NCI-H2196 treated with DMSO at 0.1 percent for 48 hours (cell line): Measurements from ENCODE around the gene SLC17A7.
"Not testable (repeated sequence)": the region's sequence is repeated elsewhere in the genome, so short reads cannot be mapped to it uniquely, and the experiment has no call there.

ENCODE experiments used
- DNase-seq: peaks from one replicate; lab custom pipeline; 2025; ENCODE audit not compliant: unreplicated experiment; lab: John Stamatoyannopoulos, UW

Gene SLC17A7

GRCh38 chr19:49445997-49446396, 4.7 kb upstream of the SLC17A7 start:
- no peak for DNase-seq

- not testable (repeated sequence) for DNase-seq
These were observed 2.9 kb upstream of the SLC17A7 start for GRCh38 chr19:49444100-49444700.

DNA sequence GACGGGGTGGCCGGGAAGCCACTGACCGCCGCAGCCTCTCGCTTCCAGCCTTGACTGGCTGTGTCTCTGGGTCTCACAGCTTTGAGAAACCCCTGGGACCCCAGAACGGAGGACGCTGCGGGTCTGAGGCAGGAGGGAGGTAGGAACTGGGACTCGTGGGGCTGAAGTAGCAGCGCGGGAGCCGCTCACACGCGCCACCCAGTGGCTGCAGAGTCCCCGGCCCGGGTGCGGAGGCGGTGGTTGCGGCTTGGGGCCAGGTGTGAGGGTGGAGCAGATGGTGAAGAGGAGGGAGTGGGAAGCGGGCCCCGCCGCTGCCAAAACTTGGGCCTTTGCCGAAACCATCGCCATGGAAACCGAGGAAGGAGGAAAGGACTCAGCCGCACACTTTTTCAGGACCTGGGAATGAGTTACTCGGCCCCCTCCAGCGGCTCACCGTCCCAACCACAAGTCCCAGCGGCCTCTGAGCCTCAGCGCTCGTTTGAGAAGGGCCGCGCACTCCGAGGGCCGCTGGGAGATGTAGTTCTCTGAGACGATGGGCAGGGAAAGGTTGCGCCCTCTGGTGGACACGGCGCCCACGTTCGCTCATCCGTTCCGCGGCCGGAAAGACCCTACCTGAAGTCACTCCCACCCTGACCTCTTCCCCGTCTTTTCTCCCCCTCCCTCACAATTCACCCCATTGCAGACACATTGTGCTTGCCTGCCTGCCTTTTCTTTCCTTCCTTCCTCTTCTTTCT, 2.2 kb upstream of the SLC17A7 start:
- DNase-seq, result peak; percentile 96

- peak; percentile 86 for DNase-seq
These were observed 1.5 kb upstream of the SLC17A7 start for GRCh38 chr19:49442771-49443365.

DNA sequence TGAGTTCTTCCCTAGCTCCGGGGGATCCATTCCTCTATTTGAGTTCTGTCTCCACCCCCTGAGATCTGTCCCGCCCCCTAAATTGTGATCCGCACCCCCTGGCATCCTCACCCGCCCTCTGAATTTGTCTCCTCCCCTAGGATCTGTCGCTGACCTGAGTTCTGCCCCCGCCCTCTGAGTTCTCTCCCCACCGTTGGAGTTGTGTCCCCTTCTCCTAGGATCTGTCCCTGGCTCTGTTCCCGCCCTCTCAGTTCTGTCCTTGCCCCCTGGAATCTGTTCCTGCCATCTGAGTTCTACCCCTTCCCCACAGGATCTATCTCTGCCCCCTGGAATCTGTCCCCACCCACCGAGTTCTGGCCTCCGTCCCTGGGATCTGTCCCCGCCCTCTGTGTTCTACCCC, 1.0 kb upstream of the SLC17A7 start:
- DNase-seq, result peak; percentile 55

- no peak for DNase-seq
These were observed 628 bp upstream of the SLC17A7 start for GRCh38 chr19:49441960-49442350.

- DNase-seq, result no peak
These were observed 703 bp downstream of the SLC17A7 start for GRCh38 chr19:49440439-49441209.

- DNase-seq, result no peak
These were observed 1.5 kb downstream of the SLC17A7 start for GRCh38 chr19:49439836-49440235.

- no peak for DNase-seq
These were observed 3.1 kb downstream of the SLC17A7 start for GRCh38 chr19:49438261-49438660.

DNA sequence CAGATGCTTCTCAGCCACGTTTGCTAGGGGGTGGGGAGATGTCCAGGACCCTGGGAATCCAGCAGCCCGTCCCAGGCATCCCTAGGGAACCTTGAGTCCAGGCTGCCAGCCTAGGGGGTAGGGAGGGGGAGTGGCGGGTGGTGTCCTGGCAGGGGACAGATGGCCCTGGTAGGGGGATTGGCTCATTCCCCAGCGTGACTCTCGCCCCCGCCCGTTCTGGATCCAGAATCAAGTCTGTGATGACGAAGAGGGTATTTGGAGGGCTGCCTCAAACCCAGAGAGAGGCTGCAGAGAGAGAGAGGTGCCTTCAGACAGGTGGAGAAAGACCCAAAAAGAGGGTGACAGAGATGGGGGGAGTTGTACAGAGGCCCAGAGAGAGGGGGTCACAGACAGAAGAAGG, 4.1 kb downstream of the SLC17A7 start:
- DNase-seq, result no peak

DNA sequence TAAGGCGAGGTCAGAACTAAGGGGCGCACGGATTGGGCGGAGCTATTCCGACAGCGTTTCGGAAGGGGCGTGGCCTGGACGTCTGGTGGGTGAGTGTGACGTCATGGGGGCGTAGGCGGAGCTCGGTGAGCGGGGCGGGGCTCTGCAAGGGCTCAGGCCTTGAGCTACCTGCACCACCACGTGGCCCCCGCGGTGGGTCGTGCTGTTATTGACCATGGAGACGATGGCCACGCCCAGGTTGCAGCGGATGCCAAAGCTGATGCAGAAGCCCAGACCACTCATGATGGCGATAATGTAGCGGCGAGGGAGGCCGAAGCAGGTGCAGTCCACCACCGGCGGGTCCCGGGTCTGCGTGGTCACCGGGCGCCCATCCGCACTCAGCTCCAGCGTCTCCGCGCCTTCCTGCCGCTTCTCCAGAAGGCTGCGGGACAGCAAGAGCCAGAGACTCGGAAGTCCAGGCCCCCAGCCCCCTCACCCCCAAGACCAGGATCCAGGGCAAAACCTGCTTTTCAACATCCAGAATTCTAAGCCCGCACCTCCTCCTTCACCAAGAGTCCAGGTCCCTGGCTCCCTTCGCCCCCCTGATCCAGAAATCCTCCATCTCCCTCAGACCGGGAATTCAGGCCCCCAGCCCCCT, 4.8 kb downstream of the SLC17A7 start:
- no peak for DNase-seq

- DNase-seq, result no peak
These were observed 5.7 kb downstream of the SLC17A7 start for GRCh38 chr19:49435670-49436069.

DNA sequence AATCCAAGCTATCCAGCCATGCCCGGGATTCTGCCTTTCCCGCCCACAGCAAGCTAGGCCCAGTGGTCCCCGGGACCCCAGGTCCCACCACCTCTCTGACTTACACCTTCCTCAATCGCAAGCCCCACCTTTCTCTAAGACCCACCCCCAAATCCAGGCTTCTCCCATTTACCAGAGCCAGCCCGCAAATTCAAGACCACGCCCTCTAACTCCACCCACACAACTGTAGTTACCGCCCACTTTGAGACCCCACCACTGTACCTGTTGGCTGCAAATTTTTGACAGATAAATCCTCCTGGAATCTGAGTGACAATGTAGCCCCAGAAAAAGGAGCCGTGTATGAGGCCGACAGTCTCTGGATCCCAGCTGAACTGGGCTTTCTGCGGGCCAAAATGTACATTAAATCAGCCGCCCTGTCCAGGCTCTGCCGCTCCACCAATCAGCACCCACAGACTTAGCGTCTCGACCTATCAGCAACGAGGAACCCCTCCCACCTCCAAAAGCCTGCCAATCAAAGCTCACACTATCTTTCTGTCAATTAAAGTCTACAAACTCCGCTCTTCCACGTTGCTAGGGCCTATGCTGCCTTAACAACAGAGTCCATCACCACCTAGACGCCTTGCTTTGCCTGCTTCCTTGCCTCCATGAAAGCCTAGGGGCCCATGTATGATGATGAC, 6.3 kb downstream of the SLC17A7 start:
- DNase-seq, result no peak

GRCh38 chr19:49433240-49433901, 8.0 kb downstream of the SLC17A7 start:
- no peak for DNase-seq

DNA sequence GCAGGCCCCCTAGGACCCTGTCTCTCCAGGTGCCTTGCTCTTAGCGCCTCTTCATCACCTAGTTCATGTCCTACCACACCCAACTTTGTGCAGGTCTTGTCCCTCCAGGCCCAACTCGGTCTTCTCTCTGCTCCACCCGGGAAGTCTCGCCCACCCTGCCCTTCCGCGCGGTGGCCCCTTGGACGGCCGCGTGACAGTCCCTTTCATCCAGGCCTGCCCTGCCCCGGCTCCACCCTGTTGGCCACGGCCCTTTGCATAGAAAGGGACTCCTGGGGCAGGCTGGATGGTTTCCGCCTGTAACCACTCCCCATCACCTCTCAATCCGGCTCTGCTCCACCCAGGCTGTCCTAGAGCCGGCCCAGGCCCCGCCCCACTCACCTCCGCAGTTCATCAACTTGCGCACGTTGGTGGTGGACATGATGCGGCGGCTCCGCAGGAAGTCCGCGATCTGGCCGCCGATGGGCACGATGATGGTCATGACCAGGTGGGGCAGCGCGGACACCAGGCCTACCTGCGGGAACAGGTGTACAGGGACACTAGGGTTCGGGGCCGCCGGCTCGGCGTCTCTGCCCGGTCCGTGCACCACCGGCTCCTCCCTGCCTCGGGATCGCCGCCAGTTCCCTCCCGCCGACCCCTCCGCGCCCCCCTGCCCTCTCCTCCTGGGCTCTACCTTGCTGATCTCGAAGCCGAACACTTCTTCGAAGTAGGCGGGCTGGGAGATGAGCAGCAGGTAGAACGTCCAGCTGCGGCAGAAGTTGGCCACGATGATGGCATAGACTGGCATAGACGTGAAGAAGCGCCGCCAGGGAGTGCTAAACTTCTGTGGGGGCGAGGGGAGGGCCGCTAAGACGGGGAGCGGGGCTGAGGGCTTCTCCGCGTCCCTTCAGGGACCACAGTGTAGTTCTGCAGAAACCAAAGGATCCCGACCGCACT, 8.9 kb downstream of the SLC17A7 start:
- no peak for DNase-seq

DNA sequence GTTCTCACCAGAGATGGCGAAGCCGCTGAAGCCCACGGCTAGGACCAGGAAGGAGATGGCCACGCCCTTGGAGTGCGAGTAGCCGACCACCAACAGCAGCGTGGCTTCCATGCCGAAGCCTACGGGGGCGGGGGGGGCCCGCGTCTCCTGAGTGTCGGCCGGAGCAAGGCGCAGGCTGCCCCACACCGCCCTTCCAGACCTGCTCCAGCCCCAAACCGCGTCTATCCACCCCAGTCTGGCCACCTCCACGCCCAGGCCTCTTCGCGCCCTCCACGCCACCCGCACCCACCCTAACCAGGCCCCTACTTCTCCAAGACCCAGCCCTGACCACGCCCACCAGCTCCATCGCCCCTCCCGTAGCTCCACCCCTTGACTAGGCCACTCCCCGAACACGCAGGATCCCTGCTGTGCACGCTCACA, 10.0 kb downstream of the SLC17A7 start:
- DNase-seq, result no peak

- no peak for DNase-seq
These were observed 10.5 kb downstream of the SLC17A7 start for GRCh38 chr19:49430678-49431329.

DNA sequence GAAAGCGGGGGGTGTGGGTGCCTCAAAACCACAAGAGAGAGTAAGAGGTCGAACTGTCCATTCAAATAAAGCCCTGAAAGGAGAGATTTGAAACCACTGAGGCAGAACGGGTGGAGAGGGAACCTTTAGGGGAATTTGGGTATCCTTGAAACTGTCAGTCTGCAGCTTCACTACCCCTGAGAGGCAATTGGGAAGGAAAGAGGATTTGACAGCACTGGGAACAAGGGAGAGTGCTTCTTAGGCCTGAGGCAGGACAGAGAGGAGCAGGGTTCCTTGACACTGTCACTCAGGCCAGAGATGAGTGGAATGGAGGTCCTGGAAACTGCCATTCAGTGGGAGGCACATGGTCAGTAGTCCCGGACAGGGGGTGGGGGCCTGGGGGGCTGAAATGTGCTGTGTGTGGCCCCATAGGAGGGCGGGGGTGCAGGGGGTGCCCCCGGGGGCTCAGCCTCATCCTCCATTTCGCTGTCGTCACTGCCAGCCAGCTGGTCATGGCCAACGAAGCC, 11.1 kb downstream of the SLC17A7 start:
- DNase-seq, result no peak
